Endodermal cell (in vitro differentiated cells): ENCODE data around the gene CDC42EP5. TPM values are rescaled to one million over a fixed set of nuclear protein-coding genes. Genes with fewer than 3 reads are reported as not detected.

ENCODE experiments used
- DNase-seq: peaks from one replicate; pipeline ENCODE4 v3.0.0-alpha.2; 2017
- H3K27ac ChIP-seq: 2 replicates; pipeline ENCODE4 v1.5.1; 2013; ENCODE audit warnings: mild to moderate bottlenecking, low read depth, low read length, moderate library complexity
- H3K27me3 ChIP-seq: 2 replicates; pipeline ENCODE4 v1.6.1; 2013; ENCODE audit warnings: mild to moderate bottlenecking, low read length, moderate library complexity; ENCODE audit not compliant: insufficient read depth, control insufficient read depth, poor library complexity, severe bottlenecking
- H3K36me3 ChIP-seq: 2 replicates; pipeline ENCODE4 v1.7.0; 2013; ENCODE audit warnings: mild to moderate bottlenecking, low read length, moderate library complexity; ENCODE audit not compliant: control insufficient read depth, insufficient read depth
- H3K4me1 ChIP-seq: one replicate; pipeline ENCODE4 v1.7.0; 2013; ENCODE audit warnings: low read length; ENCODE audit not compliant: control insufficient read depth, insufficient read depth
- H3K4me3 ChIP-seq: 2 replicates; pipeline ENCODE4 v1.5.1; 2013; ENCODE audit warnings: mild to moderate bottlenecking, low read length, moderate library complexity
- H3K9ac ChIP-seq: 2 replicates; pipeline ENCODE4 v1.6.1; 2013; ENCODE audit warnings: mild to moderate bottlenecking, low read length, moderate library complexity; ENCODE audit not compliant: poor library complexity, severe bottlenecking; ENCODE audit errors: extremely low read depth
- H3K9me3 ChIP-seq: 2 replicates; pipeline ENCODE4 v1.6.1; 2013; ENCODE audit warnings: mild to moderate bottlenecking, low read length, moderate library complexity; ENCODE audit not compliant: control insufficient read depth
- H3K27ac Mint-ChIP-seq: 2 replicates; pipeline ENCODE4 v1.8.0; 2020; ENCODE audit warnings: mixed read lengths
- H3K27me3 Mint-ChIP-seq: 2 replicates; pipeline ENCODE4 v1.8.0; 2021; ENCODE audit warnings: mild to moderate bottlenecking, mixed read lengths; ENCODE audit not compliant: insufficient read depth
- H3K36me3 Mint-ChIP-seq: 2 replicates; pipeline ENCODE4 v1.8.0; 2020; ENCODE audit warnings: low read depth, mixed read lengths
- H3K4me1 Mint-ChIP-seq: 2 replicates; pipeline ENCODE4 v1.8.0; 2020; ENCODE audit warnings: mixed read lengths
- H3K4me3 Mint-ChIP-seq: 2 replicates; pipeline ENCODE4 v1.8.0; 2020; ENCODE audit warnings: mild to moderate bottlenecking, moderate library complexity, mixed read lengths
- H3K9me3 Mint-ChIP-seq: 2 replicates; pipeline ENCODE4 v1.8.0; 2020; ENCODE audit warnings: mild to moderate bottlenecking, mixed read lengths
- WGBS, 2 experiments: methylation state at CpG; one replicate each; pipeline versions ENCODE4 v1.1.5 to v1.1.7; 2013; ENCODE audit warnings: missing lambda C conversion rate in 2 of 2, mixed read lengths in 1 of 2; ENCODE audit not compliant: insufficient coverage in 1 of 2, insufficient read length in 1 of 2; 5-methylcytosine and 5-hydroxymethylcytosine counted together
- total RNA-seq, 2 donors: library from RNA; stranded (reverse); fragmentation: NEBNext Ultra II Directional in 1 of 2; extraction: Animal tissue kit (Norgen Biotek cat#: 25700) in 1 of 2; gene quantifications; 2 replicates in 1 of 2; 3 replicates in 1 of 2; pipeline ENCODE4 v1.2.1, GENCODE V29; 2021
- TF ChIP-seq, protein P1 (sequence below): fragments of 200-600 bp; sonication (generic); conservative IDR thresholded peaks from 2 replicates; pipeline ENCODE4 v1.5.0; 2021; ENCODE audit warnings: antibody characterized with exemption, mild to moderate bottlenecking

CDC42EP5 gene
- total RNA-seq, 2 donors from 2014 or later: 0.49 TPM; not detected in 1

DNA sequence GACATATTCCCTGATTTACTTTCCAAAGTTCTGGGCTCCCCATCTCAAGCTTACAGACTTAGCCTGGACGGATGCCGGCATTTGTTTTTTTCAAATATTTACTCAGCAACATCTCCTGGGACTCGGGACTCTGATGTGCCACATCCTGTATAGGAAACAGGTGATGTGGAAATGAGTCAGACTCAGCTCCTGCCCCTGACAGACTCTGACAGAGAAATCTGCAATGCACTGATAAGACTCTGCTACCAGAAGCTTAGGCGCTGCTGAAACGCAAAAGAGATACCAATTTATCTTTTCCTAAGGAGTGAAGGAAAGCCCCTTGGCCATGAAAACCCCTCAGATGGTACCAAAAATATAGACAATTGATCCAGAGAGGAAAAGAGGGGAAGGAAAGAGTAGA lies 45.7 kb upstream of the CDC42EP5 start:
- Mint-ChIP-seq H3K36me3 (peaks cover 4% of the 10 kb centered on the region), H3K27ac (no peak overlapping the region), H3K9me3 (peaks cover 93% of the 10 kb centered on the region), H3K4me1 (no peaks in the 10 kb centered on the region), H3K4me3 (no peak overlapping the region), H3K27me3 (no peaks in the 10 kb centered on the region)
- Histone ChIP-seq H3K4me1 (no peaks in the 10 kb centered on the region), H3K36me3 (no peaks in the 10 kb centered on the region), H3K27ac (no peak overlapping the region), H3K9me3 (peaks cover 68% of the 10 kb centered on the region), H3K27me3 (no peaks in the 10 kb centered on the region), H3K9ac (no peak overlapping the region), H3K4me3 (no peak overlapping the region)
- DNase-seq: no peak
- TF ChIP-seq, protein P1, sequence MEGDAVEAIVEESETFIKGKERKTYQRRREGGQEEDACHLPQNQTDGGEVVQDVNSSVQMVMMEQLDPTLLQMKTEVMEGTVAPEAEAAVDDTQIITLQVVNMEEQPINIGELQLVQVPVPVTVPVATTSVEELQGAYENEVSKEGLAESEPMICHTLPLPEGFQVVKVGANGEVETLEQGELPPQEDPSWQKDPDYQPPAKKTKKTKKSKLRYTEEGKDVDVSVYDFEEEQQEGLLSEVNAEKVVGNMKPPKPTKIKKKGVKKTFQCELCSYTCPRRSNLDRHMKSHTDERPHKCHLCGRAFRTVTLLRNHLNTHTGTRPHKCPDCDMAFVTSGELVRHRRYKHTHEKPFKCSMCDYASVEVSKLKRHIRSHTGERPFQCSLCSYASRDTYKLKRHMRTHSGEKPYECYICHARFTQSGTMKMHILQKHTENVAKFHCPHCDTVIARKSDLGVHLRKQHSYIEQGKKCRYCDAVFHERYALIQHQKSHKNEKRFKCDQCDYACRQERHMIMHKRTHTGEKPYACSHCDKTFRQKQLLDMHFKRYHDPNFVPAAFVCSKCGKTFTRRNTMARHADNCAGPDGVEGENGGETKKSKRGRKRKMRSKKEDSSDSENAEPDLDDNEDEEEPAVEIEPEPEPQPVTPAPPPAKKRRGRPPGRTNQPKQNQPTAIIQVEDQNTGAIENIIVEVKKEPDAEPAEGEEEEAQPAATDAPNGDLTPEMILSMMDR: no peak
- WGBS, 2 experiments: 84% methylated on average over 5 of the region's 5 CpGs; no CpG with 5 or more reads in 1 of the 2 experiments

DNA sequence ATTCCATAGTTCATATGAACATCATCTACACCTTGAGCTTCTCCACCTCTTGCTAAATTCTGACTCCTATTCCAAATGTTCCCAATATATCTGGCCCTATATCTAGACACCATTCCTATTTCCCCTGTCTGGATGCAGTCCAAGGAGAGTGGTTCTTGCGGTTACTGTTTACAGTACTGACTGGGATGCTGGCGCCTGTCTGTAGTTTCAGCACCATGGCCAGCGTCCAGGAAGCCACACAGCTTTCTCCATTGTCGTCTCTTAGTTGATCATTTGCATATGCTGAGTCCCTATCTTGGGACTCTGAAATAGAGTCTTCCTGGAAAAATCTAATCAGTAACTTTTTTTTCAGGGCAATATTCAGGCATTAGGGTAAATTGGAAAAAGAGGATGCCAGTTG lies 44.4 kb upstream of the CDC42EP5 start:
- H3K27ac Mint-ChIP-seq: no peak overlapping the region
- H3K9me3 ChIP-seq: peaks cover 60% of the 10 kb centered on the region
- H3K36me3 ChIP-seq: no peaks in the 10 kb centered on the region
- peaks cover 92% of the 10 kb centered on the region for H3K9me3 Mint-ChIP-seq
- H3K4me3 ChIP-seq: no peak overlapping the region
- TF ChIP-seq, protein P1: no peak
- no peaks in the 10 kb centered on the region for H3K27me3 Mint-ChIP-seq
- DNase-seq: peak; percentile 86
- no peak overlapping the region for H3K27ac ChIP-seq
- no peaks in the 10 kb centered on the region for H3K4me1 Mint-ChIP-seq
- H3K4me3 Mint-ChIP-seq: no peak overlapping the region
- no peaks in the 10 kb centered on the region for H3K4me1 ChIP-seq
- peaks cover 4% of the 10 kb centered on the region for H3K36me3 Mint-ChIP-seq
- no peaks in the 10 kb centered on the region for H3K27me3 ChIP-seq
- 30% methylated on average over 4 of the region's 4 CpGs for WGBS, 2 experiments
- H3K9ac ChIP-seq: no peak overlapping the region

- TF ChIP-seq, protein P1: no peak
- Mint-ChIP-seq H3K27ac (no peak overlapping the region), H3K9me3 (peaks cover 81% of the 10 kb centered on the region), H3K36me3 (peaks cover 4% of the 10 kb centered on the region), H3K27me3 (no peaks in the 10 kb centered on the region), H3K4me1 (no peaks in the 10 kb centered on the region), H3K4me3 (no peak overlapping the region)
- Histone ChIP-seq H3K27ac (no peak overlapping the region), H3K9ac (no peak overlapping the region), H3K4me3 (no peak overlapping the region), H3K27me3 (no peaks in the 10 kb centered on the region), H3K9me3 (peaks cover 47% of the 10 kb centered on the region), H3K36me3 (no peaks in the 10 kb centered on the region), H3K4me1 (no peaks in the 10 kb centered on the region)
- WGBS, 2 experiments: 36 to 41% methylated on average over 3 of the region's 3 CpGs
- no peak for DNase-seq
Observed at GRCh38 chr19:54515156-54515555, 42.1 kb upstream of the CDC42EP5 start.
